Brain microvascular endothelial cell (primary cell): ENCODE results near the gene SIPA1L3.
A peak's percentile ranks its signal among the peaks of the same experiment; 100 is the strongest.
"Not testable (repeated sequence)": the region's sequence is repeated elsewhere in the genome, so short reads cannot be mapped to it uniquely, and the experiment has no call there.

Experiments used
- DNase-seq: peaks from one replicate; pipeline ENCODE4 v3.0.0-alpha.2; 2020
- H3K27ac ChIP-seq: fragments of 250-450 bp; sonication (Bioruptor Pico); 2 replicates; pipeline ENCODE4 v1.5.1; 2020; ENCODE audit warnings: mild to moderate bottlenecking, moderate library complexity
- H3K27me3 ChIP-seq: fragments of 250-450 bp; sonication (Bioruptor Pico); replicated peaks from 2 replicates; pipeline ENCODE4 v1.5.1; 2020; ENCODE audit warnings: mild to moderate bottlenecking
- H3K36me3 ChIP-seq: fragments of 250-450 bp; sonication (Bioruptor Pico); replicated peaks from 2 replicates; pipeline ENCODE4 v1.5.1; 2020; ENCODE audit warnings: mild to moderate bottlenecking
- H3K4me3 ChIP-seq: 2 replicates; pipeline ENCODE4 v1.5.1; 2011; ENCODE audit warnings: low read depth, mild to moderate bottlenecking, control low read depth, low read length, moderate library complexity
- CTCF ChIP-seq: IDR thresholded peaks from 2 replicates; pipeline ENCODE4 v1.5.1; 2011; ENCODE audit warnings: low read depth, mild to moderate bottlenecking, moderate library complexity, low read length, control low read depth, inconsistent platforms; ENCODE audit errors: missing control alignments
- in situ Hi-C: cut with HindIII; loops from 2 replicates; pipeline ENCODE4 v1.10.0; 2017; ENCODE audit warnings: low sequenced_read_pairs, low pct_ligation_motif_present

The SIPA1L3 gene

GRCh38 chr19:38023671-38024541 is 116.9 kb downstream of the SIPA1L3 start:
- no peak overlapping the region for H3K4me3 ChIP-seq
- no peak for TF ChIP-seq CTCF
- in situ Hi-C loops = no loop called here

GRCh38 chr19:38024992-38025908 is 118.2 kb downstream of the SIPA1L3 start:
- H3K36me3 ChIP-seq = peaks cover 3% of the 10 kb centered on the region
- DNase-seq = no peak
- no peak for TF ChIP-seq CTCF
- H3K4me3 ChIP-seq = no peak overlapping the region
- no peak overlapping the region for H3K27ac ChIP-seq
- no peaks in the 10 kb centered on the region for H3K27me3 ChIP-seq
- in situ Hi-C loops = no loop called here

More at GRCh38 chr19:38023671-38024541, 116.9 kb downstream of the SIPA1L3 start:
- Histone ChIP-seq H3K27me3 (no peaks in the 10 kb centered on the region), H3K27ac (peak overlapping the region; percentile 86), H3K36me3 (no peaks in the 10 kb centered on the region)
- no peak for DNase-seq

- Histone ChIP-seq H3K36me3 (peaks cover 7% of the 10 kb centered on the region), H3K4me3 (no peak overlapping the region), H3K27ac (no peak overlapping the region), H3K27me3 (no peaks in the 10 kb centered on the region)
- no peak for TF ChIP-seq CTCF
- in situ Hi-C loops = no loop called here
- DNase-seq = no peak
Measured at GRCh38 chr19:38025909-38026307, 118.9 kb downstream of the SIPA1L3 start.

- no peaks in the 10 kb centered on the region for H3K27me3 ChIP-seq
- no peak for TF ChIP-seq CTCF
- no peak overlapping the region for H3K4me3 ChIP-seq
- H3K27ac ChIP-seq = peak overlapping the region; percentile 77
- peaks cover 9% of the 10 kb centered on the region for H3K36me3 ChIP-seq
- in situ Hi-C loops = no loop called here
- peak; percentile 75 for DNase-seq
Measured at GRCh38 chr19:38028913-38029510, 122.0 kb downstream of the SIPA1L3 start.

- H3K4me3 ChIP-seq, H3K27me3 ChIP-seq, DNase-seq, in situ Hi-C loops, H3K36me3 ChIP-seq: not testable (repeated sequence)
- H3K27ac ChIP-seq = peak overlapping the region; percentile 77
Measured at GRCh38 chr19:38030001-38030400, 123.0 kb downstream of the SIPA1L3 start.
